Activated naive CD8-positive, alpha-beta T cell treated with anti-CD3 and anti-CD28 coated beads, Interleukin-2, amount 50 U/mL, for 16 hours (primary cell): ENCODE results near the gene IQCH.
"Not testable (repeated sequence)": the region's sequence is repeated elsewhere in the genome, so short reads cannot be mapped to it uniquely, and the experiment has no call there.

Experiments
- DNase-seq: peaks from one replicate; pipeline ENCODE4 v3.0.0-alpha.2; 2020; ENCODE audit warnings: low read depth, low spot score

The IQCH gene

DNA sequence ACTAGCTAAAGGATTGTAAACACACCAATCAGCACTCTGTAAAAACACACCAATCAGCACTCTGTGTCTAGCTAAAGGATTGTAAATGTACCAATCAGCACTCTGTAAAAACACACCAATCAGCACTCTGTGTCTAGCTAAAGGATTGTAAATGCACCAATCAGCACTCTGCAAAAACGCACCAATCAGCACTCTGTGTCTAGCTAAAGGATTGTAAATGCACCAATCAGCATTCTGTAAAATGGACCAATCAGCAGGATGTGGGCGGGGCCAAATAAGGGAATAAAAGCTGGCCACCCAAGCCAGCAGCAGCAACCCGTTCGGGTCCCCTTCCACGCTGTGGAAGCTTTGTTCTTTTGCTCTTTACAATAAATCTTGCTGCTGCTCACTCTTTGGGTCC is 8.0 kb upstream of the IQCH start:
- not testable (repeated sequence) for DNase-seq

GRCh38 chr15:67248011-67248505 is 6.5 kb upstream of the IQCH start:
- no peak for DNase-seq

GRCh38 chr15:67249830-67250229 is 4.8 kb upstream of the IQCH start:
- DNase-seq, result no peak

- no peak for DNase-seq
These were observed 3.3 kb upstream of the IQCH start for GRCh38 chr15:67251318-67251717.

GRCh38 chr15:67253101-67253500 is 1.5 kb upstream of the IQCH start:
- DNase-seq, result no peak

GRCh38 chr15:67253549-67254237 is 893 bp upstream of the IQCH start:
- DNase-seq, result no peak

DNA sequence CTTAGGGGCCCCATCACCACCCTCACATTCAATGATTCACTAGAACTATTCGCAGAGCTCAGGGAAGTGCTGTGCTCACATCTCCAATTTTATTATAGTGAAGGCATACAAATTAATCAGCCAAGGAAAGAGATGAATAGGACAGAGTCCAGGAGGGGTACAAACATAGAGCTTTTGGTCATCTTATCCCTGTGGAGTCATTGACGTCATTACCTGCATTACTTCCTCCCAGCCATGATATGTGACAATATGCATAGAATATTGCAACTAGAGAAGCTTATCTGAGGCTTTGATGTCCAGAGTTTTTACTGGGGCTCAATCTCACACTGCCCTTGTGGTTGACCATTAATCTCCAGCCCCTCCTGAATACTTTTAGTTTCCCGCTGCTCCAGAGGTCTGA is 1.5 kb downstream of the IQCH start:
- DNase-seq, result no peak

DNA sequence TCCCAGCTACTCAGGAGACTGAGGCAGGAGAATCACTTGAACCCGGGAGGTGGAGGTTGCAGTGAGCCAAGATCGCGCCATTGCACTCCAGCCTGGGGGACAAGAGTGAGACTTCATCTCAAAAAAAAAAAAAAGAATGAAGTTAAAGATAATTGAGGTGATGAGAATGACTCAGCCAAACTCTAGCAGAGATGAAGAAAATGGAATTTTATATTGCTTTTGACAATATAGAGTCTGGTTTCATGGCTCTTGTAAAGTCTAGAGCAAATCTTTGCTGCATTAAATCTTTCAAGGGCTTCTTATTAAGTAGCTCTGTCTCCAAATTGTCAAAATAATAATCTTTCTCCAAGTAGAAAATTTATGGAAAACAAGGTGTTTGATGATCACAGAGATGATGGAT is 3.8 kb downstream of the IQCH start:
- DNase-seq, result not testable (repeated sequence)

DNA sequence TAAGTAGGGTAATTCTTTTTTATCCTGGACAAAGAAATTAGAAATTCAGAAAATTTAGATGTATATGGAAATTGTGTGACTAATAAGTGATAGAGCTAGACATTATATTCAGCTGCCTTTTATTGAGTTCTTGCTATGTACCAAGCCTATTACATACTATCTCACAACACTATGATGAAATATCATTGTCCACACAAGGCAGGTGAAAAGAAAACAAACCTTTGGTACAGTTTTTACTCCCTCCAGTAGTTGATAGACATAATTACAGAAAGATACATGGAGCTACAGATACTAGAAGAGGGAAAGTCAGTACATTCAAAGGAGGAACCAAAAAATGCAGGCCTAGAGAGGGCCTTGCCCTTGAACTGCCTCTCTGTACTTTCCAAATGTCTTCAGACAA is 4.8 kb downstream of the IQCH start:
- DNase-seq, result no peak

DNA sequence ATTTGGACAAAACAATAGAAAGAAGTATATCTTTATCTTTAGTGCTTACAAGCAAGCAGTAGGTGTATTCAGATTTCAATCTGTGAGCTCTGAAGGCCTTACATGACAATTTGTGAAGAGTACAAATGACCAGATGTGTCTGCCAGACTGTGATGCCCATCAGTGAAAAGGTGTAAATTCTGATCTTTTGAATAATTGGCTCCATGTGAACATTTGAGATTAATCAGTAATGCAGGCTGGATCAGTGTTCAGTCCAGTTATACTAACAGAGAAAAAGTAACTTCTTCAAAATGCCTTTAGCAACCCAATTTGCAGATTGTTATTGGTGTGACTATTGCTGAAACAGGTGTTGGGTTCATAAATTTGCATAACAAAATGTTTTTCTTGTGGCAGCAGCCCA is 5.2 kb downstream of the IQCH start:
- no peak for DNase-seq

- DNase-seq, result no peak
These were observed 12.3 kb downstream of the IQCH start for GRCh38 chr15:67266870-67267269.

GRCh38 chr15:67267440-67267839 is 12.9 kb downstream of the IQCH start:
- DNase-seq, result no peak

DNA sequence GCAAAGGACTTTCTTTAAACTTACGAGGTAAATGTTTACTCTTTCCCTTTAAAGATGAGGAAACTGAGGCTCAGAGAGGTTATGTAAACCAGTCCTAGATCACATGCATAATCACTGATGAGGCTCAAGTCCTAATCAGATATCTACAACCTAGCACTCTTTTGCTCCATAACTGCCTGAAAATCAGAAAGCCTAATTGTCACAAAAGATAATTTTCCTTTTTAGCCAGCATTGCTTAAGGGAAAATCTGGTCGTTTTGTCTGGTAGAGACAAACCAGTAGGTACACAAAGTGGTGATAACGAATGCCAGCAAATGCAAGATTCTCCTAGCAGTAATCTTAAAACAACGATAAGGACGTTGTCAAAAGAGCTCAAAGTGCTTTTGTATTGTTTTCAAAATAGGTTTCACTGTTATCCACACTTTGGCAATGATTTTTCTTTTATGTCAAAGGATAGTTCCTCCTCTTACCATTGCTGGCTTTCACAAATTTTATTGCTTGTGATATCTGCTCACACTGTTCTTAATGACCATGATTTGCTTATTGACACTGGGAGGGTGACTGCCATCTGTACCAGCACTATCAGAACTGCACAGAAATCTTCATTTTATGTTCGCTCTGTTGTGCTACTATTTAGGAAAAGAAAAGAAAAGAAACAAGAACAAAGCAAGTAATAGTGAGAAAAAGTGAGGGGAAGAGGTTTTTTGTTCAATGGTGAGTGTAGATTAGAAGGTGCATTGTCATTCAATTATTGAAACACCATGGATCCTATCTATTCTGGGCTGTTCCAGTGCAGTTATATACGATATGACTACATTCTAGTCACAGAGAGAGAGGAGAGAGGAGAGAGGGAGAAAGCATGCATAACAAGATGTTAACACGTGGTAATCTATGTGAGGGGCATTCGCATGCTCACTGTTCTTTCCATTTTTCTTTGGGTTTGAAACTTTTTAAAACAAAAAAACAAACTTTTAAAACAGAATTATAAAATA is 13.7 kb downstream of the IQCH start:
- no peak for DNase-seq

- DNase-seq, result no peak
These were observed 19.6 kb downstream of the IQCH start for GRCh38 chr15:67274236-67274635.

- no peak for DNase-seq
These were observed 22.1 kb downstream of the IQCH start for GRCh38 chr15:67276666-67277065.

GRCh38 chr15:67280217-67280616 is 25.6 kb downstream of the IQCH start:
- no peak for DNase-seq

- DNase-seq, result no peak
These were observed 27.1 kb downstream of the IQCH start for GRCh38 chr15:67281714-67282113.

DNA sequence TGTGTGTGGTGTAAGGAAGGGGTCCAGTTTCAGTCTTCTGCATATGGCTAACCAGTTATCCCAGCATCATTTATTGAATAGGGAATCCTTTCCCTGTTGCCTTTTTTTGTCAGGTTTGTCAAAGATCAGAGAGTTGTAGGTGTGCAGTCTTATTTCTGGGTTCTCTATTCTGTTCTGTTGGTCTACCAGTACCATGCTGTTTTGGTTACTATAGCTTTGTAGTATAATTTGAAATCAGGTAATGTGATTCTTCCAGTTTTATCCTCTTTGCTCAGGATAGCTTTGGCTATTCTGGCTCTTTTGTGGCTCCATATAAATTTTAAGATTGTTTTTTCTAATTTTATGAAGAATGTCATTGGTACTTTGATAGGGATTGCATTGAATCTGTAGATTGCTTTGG is 31.0 kb downstream of the IQCH start:
- not testable (repeated sequence) for DNase-seq

DNA sequence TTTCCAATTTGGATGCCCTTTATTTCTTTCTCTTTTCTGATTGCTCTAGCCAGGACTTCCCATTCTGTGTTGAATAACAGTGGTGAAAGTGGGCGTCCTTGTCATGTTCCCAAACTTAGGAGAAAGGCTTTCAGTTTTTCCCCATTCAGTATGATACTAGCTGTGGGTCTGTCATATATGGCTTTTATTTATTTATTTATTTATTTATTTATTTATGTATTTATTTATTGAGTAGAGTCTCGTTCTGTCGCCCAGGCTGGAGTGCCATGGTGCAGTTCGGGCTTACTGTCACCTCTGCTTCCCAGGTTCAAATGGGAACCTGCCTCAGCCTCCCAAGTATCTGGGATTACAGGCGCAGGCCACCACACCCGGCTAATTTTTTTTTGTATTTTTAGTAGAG is 31.8 kb downstream of the IQCH start:
- not testable (repeated sequence) for DNase-seq

- no peak for DNase-seq
These were observed 35.7 kb downstream of the IQCH start for GRCh38 chr15:67290319-67290718.

DNA sequence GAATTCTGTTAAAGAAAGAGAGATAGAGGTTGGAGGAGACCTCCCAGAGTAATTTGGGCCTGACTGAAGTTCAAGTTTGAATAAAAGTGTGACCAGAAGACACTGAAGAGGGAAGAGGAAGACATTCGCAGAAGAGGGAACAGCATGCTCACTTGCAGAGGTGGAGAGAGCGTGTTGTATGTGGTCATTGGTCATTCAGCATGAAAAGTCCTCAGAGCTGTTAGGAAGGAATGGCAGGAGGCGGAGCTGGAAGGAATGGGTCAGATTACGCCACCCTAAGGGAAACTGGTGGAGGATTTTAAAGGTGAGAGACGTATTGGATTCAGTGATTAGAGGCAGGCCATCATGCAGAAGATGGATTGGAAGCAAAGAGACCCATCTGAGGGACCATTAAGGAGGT is 41.6 kb downstream of the IQCH start:
- DNase-seq, result no peak

DNA sequence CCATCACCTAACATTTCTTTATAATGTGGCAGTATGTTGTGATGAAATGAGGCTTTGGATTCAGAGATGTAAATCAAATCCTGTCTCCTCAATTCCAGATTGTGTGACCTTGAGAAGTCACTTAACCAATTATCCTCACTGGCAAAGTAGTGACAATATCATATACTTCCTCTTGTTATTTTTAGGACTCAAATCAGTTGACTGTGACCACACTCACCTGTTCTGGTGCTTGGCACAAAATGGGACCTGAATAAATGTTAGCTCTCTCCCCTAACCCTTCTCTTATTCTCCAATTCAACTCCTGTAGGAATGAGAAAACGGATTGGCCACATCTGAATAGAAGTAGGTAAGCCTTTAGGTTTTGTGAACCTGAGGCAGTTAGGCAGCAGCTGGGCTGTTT is 42.1 kb downstream of the IQCH start:
- no peak for DNase-seq
